ACC112 (cell line): ENCODE results near the gene FPGS.

Source experiments
- H2AFZ ChIP-seq: fragments of 200-600 bp; sonication (generic); one replicate; pipeline ENCODE4 v1.6.0; 2017; ENCODE audit warnings: antibody characterized with exemption, low read length; ENCODE audit not compliant: unreplicated experiment
- H3K27ac ChIP-seq: fragments of 200-600 bp; sonication (generic); 2 replicates; pipeline ENCODE4 v1.5.1; 2014; ENCODE audit warnings: low read depth, mild to moderate bottlenecking, antibody characterized with exemption, low read length, moderate library complexity
- H3K27me3 ChIP-seq: fragments of 200-600 bp; sonication (generic); 2 replicates; pipeline ENCODE4 v1.6.1; 2014; ENCODE audit warnings: mild to moderate bottlenecking, antibody characterized with exemption, low read length, moderate library complexity, mixed read lengths; ENCODE audit not compliant: insufficient read depth
- H3K36me3 ChIP-seq: fragments of 200-600 bp; sonication (generic); 2 replicates; pipeline ENCODE4 v1.6.1; 2016; ENCODE audit warnings: mild to moderate bottlenecking, antibody characterized with exemption, low read length, moderate library complexity, mixed read lengths; ENCODE audit not compliant: insufficient read depth
- H3K4me1 ChIP-seq: fragments of 200-600 bp; sonication (generic); one replicate; pipeline ENCODE4 v1.6.1; 2016; ENCODE audit warnings: low read length, mixed read lengths; ENCODE audit not compliant: insufficient read depth, unreplicated experiment, control insufficient read depth
- H3K4me3 ChIP-seq: fragments of 200-600 bp; sonication (generic); 2 replicates; pipeline ENCODE4 v1.5.1; 2014; ENCODE audit warnings: mild to moderate bottlenecking, low read depth, low read length
- H3K79me2 ChIP-seq: fragments of 200-600 bp; sonication (generic); one replicate; pipeline ENCODE4 v1.6.0; 2016; ENCODE audit warnings: low read length; ENCODE audit not compliant: control insufficient read depth, unreplicated experiment, insufficient read depth

Gene FPGS

GRCh38 chr9:127863191-127863621 is 60.5 kb downstream of the FPGS start:
- no peaks in the 10 kb centered on the region for H3K27me3 ChIP-seq
- H3K36me3 ChIP-seq = no peaks in the 10 kb centered on the region
- no peak overlapping the region for H3K4me3 ChIP-seq
- no peaks in the 10 kb centered on the region for H3K79me2 ChIP-seq
- H3K4me1 ChIP-seq = peaks cover 2% of the 10 kb centered on the region
- H2AFZ ChIP-seq = no peak overlapping the region
- H3K27ac ChIP-seq = no peak overlapping the region
